Body of pancreas (tissue), 4 donors: ENCODE measurements around the gene ZNF440.
"Not testable (repeated sequence)": the region's sequence is repeated elsewhere in the genome, so short reads cannot be mapped to it uniquely, and the experiment has no call there.

ENCODE experiments used
- CTCF ChIP-seq, 7 experiments: fragments of 450-650 bp in 4 of 7; fragments of 200-600 bp in 3 of 7; sonication (generic) in 3 of 7; IDR thresholded peaks; one replicate each; pipeline ENCODE4 v1.5.1; 2016 to 2019; ENCODE audit warnings: antibody characterized with exemption in 7 of 7
- POLR2A ChIP-seq, 3 donors: fragments of 450-650 bp; IDR thresholded peaks; one replicate each; pipeline ENCODE4 v1.6.1; 2016; ENCODE audit warnings: antibody characterized with exemption in 3 of 3, mild to moderate bottlenecking in 2 of 3

GRCh38 chr19:11867766-11868165 lies 53.7 kb downstream of the ZNF440 start:
- not testable (repeated sequence) for TF ChIP-seq CTCF, POLR2A (IDR thresholded peaks at IDR 0.05)
